ENCODE measurements around the gene ARIH1. TPM values are rescaled to one million over a fixed set of nuclear protein-coding genes. Genes with fewer than 3 reads are reported as not detected.
"Not testable (repeated sequence)": the region's sequence is repeated elsewhere in the genome, so short reads cannot be mapped to it uniquely, and the experiment has no call there.

ARIH1 gene
- total RNA-seq, 5 donors from 2014 or later (not counting 1 experiment from before 2014, with no cell fraction given): 163 to 207 (median 178) TPM

DNA sequence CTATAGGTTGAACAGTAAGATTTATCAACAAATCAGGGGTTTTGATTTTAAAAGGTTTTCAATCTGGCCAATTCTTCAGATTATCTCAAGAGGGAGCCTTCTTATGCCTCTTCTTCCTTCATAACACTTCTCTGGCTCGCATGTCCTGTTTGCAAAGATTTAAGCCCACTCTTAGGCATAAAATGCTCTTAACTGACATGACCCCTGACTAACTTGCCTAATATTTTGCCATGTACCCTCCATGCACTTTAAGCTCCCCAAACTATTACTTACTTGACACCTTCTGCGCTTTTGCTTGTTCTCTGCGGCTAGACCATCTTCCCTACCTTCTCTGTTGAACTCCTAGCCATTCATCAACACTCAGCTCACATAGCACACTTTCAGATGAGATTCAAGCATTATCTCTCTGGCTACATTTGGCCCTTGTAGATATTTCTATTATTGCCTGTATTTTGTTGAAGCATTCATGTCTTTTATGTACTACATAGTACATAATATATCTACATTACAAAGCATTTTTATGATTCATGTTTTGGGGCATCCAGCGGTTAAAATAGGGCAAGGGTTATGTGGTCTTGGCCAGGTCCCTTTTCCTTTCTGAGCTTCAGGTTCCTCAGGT lies 1.0 kb upstream of the ARIH1 start:
- peaks cover 0 to 3% of the 10 kb centered on the region in 2 donors for H3K36me3 ChIP-seq (ENCODE audit: control insufficient read depth in 2 of 2, extremely low read depth in 1 of 2, insufficient read depth in 1 of 2, low read length in 1 of 2)
- H3K36me3 Mint-ChIP-seq: peaks cover 10% of the 10 kb centered on the region
- H3K4me1 ChIP-seq (ENCODE audit: control insufficient read depth in 1 of 2, extremely low read depth in 1 of 2, insufficient read depth in 2 of 2, low read length in 2 of 2): peaks cover 28 to 30% of the 10 kb centered on the region in 2 experiments
- peak overlapping the region; percentile 87 to 99 for H3K27ac Mint-ChIP-seq
- H3K4me3 ChIP-seq (ENCODE audit: control insufficient read depth in 1 of 2, extremely low read depth in 1 of 2, low read length in 1 of 2): peak overlapping the region; percentile 90 to 94
- DNase-seq (peak in 2 of 35 experiments; percentile 21 to 53), ATAC-seq (replicated peaks in 1 of 4) (no peak)
- peaks cover 43 to 61% (median 47%) of the 10 kb centered on the region in 3 donors for H3K4me1 Mint-ChIP-seq
- no peaks in the 10 kb centered on the region for H3K27me3 ChIP-seq (replicated peaks in 1 of 2; ENCODE audit: control insufficient read depth in 2 of 2, extremely low read depth in 1 of 2, insufficient read depth in 2 of 2, low read length in 1 of 2)
- H3K9me3 Mint-ChIP-seq: no peaks in the 10 kb centered on the region
- POLR2A ChIA-PET: interaction anchor here (0.6 to 1.9 kb wide), 14 partner anchors 8 to 246 kb away, joined by 3 to 12 read pairs (median 4); partner anchors contain the start of gene HEXA (in 2 of the 2)
- peak overlapping the region; percentile 99 for H3K27ac ChIP-seq (ENCODE audit: low read length)
- CTCF ChIA-PET: interaction anchor here (0.5 to 2.3 kb wide), 13 partner anchors 9 to 245 kb away, joined by 3 to 18 read pairs (median 3); no protein-coding TSS in a partner anchor
- peak overlapping the region; percentile 88 to 93 (median 91) for H3K4me3 Mint-ChIP-seq
- H3K9me3 ChIP-seq: no peaks in the 10 kb centered on the region
- no peaks in the 10 kb centered on the region for H3K27me3 Mint-ChIP-seq
- WGBS (ENCODE audit: insufficient coverage): 61% methylated on average over 2 of the region's 4 CpGs

GRCh38 chr15:72474466-72474911 lies 359 bp downstream of the ARIH1 start:
- Histone ChIP-seq H3K27ac (ENCODE audit: low read length) (peak overlapping the region; percentile 99), H3K4me1 (ENCODE audit: control insufficient read depth in 1 of 2, extremely low read depth in 1 of 2, insufficient read depth in 2 of 2, low read length in 2 of 2) (peaks cover 30 to 37% of the 10 kb centered on the region in 2 experiments), H3K4me3 (ENCODE audit: control insufficient read depth in 1 of 2, extremely low read depth in 1 of 2, low read length in 1 of 2) (peak overlapping the region; percentile 60 to 90), H3K9me3 (no peaks in the 10 kb centered on the region), H3K36me3 (ENCODE audit: control insufficient read depth in 2 of 2, extremely low read depth in 1 of 2, insufficient read depth in 1 of 2, low read length in 1 of 2) (peaks cover 0 to 9% of the 10 kb centered on the region in 2 donors), H3K27me3 (replicated peaks in 1 of 2; ENCODE audit: control insufficient read depth in 2 of 2, extremely low read depth in 1 of 2, insufficient read depth in 2 of 2, low read length in 1 of 2) (no peaks in the 10 kb centered on the region)
- Mint-ChIP-seq H3K27ac (peak overlapping the region; percentile 95 to 99), H3K9me3 (no peaks in the 10 kb centered on the region), H3K36me3 (peaks cover 19% of the 10 kb centered on the region), H3K27me3 (no peaks in the 10 kb centered on the region), H3K4me1 (peaks cover 57 to 75% (median 61%) of the 10 kb centered on the region in 3 donors), H3K4me3 (peak overlapping the region; percentile 88 to 96 (median 93))
- ATAC-seq (replicated peaks in 1 of 4) (peak in 3 of 4 experiments; percentile 33 to 38 (median 35)), DNase-seq (peak in 2 of 35 experiments; percentile 9 to 42)
- ChIA-PET CTCF (interaction anchor here in 1 of 2 donors (1.1 to 2.3 kb wide), 2 partner anchors 18 to 59 kb away, joined by 3 to 9 read pairs; no protein-coding TSS in a partner anchor), POLR2A (interaction anchor here (1.0 to 1.9 kb wide), 2 partner anchors 21 to 248 kb away, joined by 3 to 10 read pairs; no protein-coding TSS in a partner anchor)
- under 1% methylated on average over 55 of the region's 67 CpGs for WGBS (ENCODE audit: insufficient coverage)

DNA sequence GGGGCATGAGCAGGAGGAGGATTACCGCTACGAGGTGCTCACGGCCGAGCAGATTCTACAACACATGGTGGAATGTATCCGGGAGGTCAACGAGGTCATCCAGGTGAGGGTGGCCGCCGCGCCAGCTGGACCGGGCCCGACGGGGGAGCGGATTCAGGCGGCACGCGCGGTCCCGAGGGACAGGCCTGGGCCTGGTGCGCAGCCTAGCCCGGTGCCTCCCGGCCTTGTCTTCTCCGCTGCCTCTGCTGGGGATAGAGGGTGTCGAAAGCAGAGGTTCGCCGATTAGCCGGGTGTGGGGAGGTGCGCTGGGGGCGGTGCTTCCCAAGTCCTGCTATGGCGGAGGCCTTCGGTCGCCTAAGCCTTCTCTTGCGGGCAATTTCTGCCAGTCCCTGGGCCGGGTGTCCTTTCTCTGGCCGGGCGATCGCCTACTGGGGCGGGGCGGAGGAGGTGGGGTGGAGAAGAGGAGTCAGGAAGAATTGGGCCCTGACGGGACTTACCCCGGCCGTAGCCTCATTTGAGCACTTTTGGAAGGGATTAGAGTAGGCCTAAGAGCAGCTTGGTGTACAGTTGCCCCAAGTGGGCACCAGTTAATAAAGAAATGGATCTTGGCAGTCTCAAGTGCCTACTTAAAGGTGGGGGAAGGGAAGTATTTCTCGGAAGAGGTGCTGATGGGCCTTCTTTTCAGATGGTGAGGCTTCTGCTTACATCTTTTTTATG lies 940 bp downstream of the ARIH1 start:
- CTCF ChIA-PET: interaction anchor here in 1 of 2 donors (0.7 kb wide), 1 partner anchor 59 kb away, joined by 3 read pairs; no protein-coding TSS in a partner anchor
- Histone ChIP-seq H3K27ac (ENCODE audit: low read length) (peak overlapping the region; percentile 99), H3K4me3 (ENCODE audit: control insufficient read depth in 1 of 2, extremely low read depth in 1 of 2, low read length in 1 of 2) (peak overlapping the region; percentile 90 to 92), H3K27me3 (replicated peaks in 1 of 2; ENCODE audit: control insufficient read depth in 2 of 2, extremely low read depth in 1 of 2, insufficient read depth in 2 of 2, low read length in 1 of 2) (no peaks in the 10 kb centered on the region), H3K9me3 (no peaks in the 10 kb centered on the region), H3K36me3 (ENCODE audit: control insufficient read depth in 2 of 2, extremely low read depth in 1 of 2, insufficient read depth in 1 of 2, low read length in 1 of 2) (peaks cover 0 to 10% of the 10 kb centered on the region in 2 donors), H3K4me1 (ENCODE audit: control insufficient read depth in 1 of 2, extremely low read depth in 1 of 2, insufficient read depth in 2 of 2, low read length in 2 of 2) (peaks cover 30 to 37% of the 10 kb centered on the region in 2 experiments)
- WGBS (ENCODE audit: insufficient coverage): under 1% methylated on average over 38 of the region's 42 CpGs
- H3K4me3 Mint-ChIP-seq: peak overlapping the region; percentile 88 to 96 (median 93)
- POLR2A ChIA-PET: interaction anchor here (0.6 to 1.9 kb wide), 11 partner anchors 10 to 109 kb away, joined by 3 to 10 read pairs (median 4); no protein-coding TSS in a partner anchor
- no peaks in the 10 kb centered on the region for H3K27me3 Mint-ChIP-seq
- ATAC-seq (replicated peaks in 1 of 4) (peak; percentile 57 to 74 (median 70)), DNase-seq (peak; percentile 58 to 89 (median 83))
- H3K4me1 Mint-ChIP-seq: peaks cover 60 to 75% (median 62%) of the 10 kb centered on the region in 3 donors
- peaks cover 19% of the 10 kb centered on the region for H3K36me3 Mint-ChIP-seq
- no peaks in the 10 kb centered on the region for H3K9me3 Mint-ChIP-seq
- H3K27ac Mint-ChIP-seq: peak overlapping the region; percentile 95 to 97

DNA sequence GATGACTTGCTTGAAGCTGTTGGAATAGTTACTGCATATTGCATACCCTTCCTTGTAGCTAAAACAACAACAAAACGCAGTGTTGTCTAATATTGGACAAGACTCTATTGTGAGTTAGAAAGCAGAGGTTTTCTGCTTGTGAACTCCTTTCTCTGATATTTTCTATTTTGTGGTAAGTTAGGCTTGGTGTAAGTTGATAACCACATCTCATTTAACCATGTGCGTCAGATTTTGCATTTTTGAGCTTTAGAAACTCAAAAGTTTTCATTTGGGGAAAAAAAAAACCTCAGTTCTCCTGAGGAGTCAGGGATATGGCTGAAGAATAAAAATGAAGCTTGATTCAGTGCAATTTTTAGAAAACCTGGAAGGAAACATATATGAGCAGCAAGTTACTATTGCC lies 1.5 kb downstream of the ARIH1 start:
- Mint-ChIP-seq H3K4me1 (peaks cover 65 to 81% (median 67%) of the 10 kb centered on the region in 3 donors), H3K4me3 (peak overlapping the region; percentile 88 to 96 (median 93)), H3K27me3 (no peaks in the 10 kb centered on the region), H3K27ac (peak overlapping the region; percentile 95 to 97), H3K36me3 (peaks cover 20% of the 10 kb centered on the region), H3K9me3 (no peaks in the 10 kb centered on the region)
- CTCF ChIA-PET: interaction anchor here (0.6 to 0.7 kb wide), 3 partner anchors 17 to 265 kb away, joined by 3 read pairs; no protein-coding TSS in a partner anchor
- ATAC-seq (replicated peaks in 1 of 4): no peak
- Histone ChIP-seq H3K27me3 (replicated peaks in 1 of 2; ENCODE audit: control insufficient read depth in 2 of 2, extremely low read depth in 1 of 2, insufficient read depth in 2 of 2, low read length in 1 of 2) (no peaks in the 10 kb centered on the region), H3K4me3 (ENCODE audit: control insufficient read depth in 1 of 2, extremely low read depth in 1 of 2, low read length in 1 of 2) (peak overlapping the region; percentile 90 to 92), H3K36me3 (ENCODE audit: control insufficient read depth in 2 of 2, extremely low read depth in 1 of 2, insufficient read depth in 1 of 2, low read length in 1 of 2) (peaks cover 0 to 10% of the 10 kb centered on the region in 2 donors), H3K27ac (ENCODE audit: low read length) (peak overlapping the region; percentile 99), H3K9me3 (no peaks in the 10 kb centered on the region), H3K4me1 (ENCODE audit: control insufficient read depth in 1 of 2, extremely low read depth in 1 of 2, insufficient read depth in 2 of 2, low read length in 2 of 2) (peaks cover 30 to 43% of the 10 kb centered on the region in 2 experiments)
- WGBS (ENCODE audit: insufficient coverage): no CpG with 5 or more reads among the region's 2 CpGs
- POLR2A ChIA-PET: interaction anchor here (0.6 to 1.8 kb wide), 12 partner anchors 10 to 109 kb away, joined by 3 to 8 read pairs (median 4); no protein-coding TSS in a partner anchor
- no peak for DNase-seq

- Mint-ChIP-seq H3K36me3 (peaks cover 25% of the 10 kb centered on the region), H3K4me3 (peak overlapping the region; percentile 68 to 93 (median 88)), H3K4me1 (peaks cover 71 to 84% (median 73%) of the 10 kb centered on the region in 3 donors), H3K27ac (peak overlapping the region; percentile 83 to 85)
- ATAC-seq (replicated peaks in 1 of 4); H3K27me3 ChIP-seq (replicated peaks in 1 of 2; ENCODE audit: control insufficient read depth in 2 of 2, extremely low read depth in 1 of 2, insufficient read depth in 2 of 2, low read length in 1 of 2); H3K27me3 Mint-ChIP-seq; H3K9me3 ChIP-seq; DNase-seq; H3K9me3 Mint-ChIP-seq: not testable (repeated sequence)
- peaks cover 0 to 12% of the 10 kb centered on the region in 2 donors for H3K36me3 ChIP-seq (ENCODE audit: control insufficient read depth in 2 of 2, extremely low read depth in 1 of 2, insufficient read depth in 1 of 2, low read length in 1 of 2)
- POLR2A ChIA-PET: interaction anchor here (0.7 to 1.8 kb wide), 5 partner anchors 9 to 29 kb away, joined by 3 to 8 read pairs (median 5); no protein-coding TSS in a partner anchor
- WGBS (ENCODE audit: insufficient coverage): 81% methylated on average over 7 of the region's 16 CpGs
- H3K4me1 ChIP-seq (ENCODE audit: control insufficient read depth in 1 of 2, extremely low read depth in 1 of 2, insufficient read depth in 2 of 2, low read length in 2 of 2): peaks cover 35 to 49% of the 10 kb centered on the region in 2 experiments
- peak overlapping the region in 1 of 2 donors; percentile 41 for H3K4me3 ChIP-seq (ENCODE audit: control insufficient read depth in 1 of 2, extremely low read depth in 1 of 2, low read length in 1 of 2)
- H3K27ac ChIP-seq (ENCODE audit: low read length): peak overlapping the region; percentile 99
- CTCF ChIA-PET: interaction anchor here (0.6 to 0.7 kb wide), 2 partner anchors 17 to 264 kb away, joined by 3 read pairs; no protein-coding TSS in a partner anchor
Measured at GRCh38 chr15:72476330-72476729, 2.2 kb downstream of the ARIH1 start.

All from T-cell (primary cell).